ENCODE measurements around the gene DDX10.
A peak's percentile ranks its signal among the peaks of the same experiment; 100 is the strongest.

DDX10 gene

DNA sequence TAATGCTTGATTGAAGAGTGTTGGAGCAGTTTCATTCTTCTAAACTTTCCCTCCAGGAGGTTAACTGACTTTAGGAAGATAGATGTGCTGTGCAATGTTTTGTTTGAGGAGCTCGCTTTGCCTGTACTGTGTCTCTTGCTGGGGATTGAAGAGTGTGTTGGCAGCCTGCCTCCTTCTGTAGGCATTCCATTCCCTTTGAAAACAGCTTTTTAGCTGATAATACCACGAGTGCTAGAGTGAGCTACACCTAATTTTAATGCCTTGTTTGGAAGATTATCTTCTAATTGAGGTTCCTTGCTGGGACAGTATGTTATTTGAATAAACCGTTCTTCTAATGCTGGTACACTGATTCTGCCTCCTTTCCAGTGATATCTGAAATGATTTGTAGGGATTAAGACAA lies 7.2 kb downstream of the DDX10 start:
- TF ChIP-seq POLR2A (IDR thresholded peaks at IDR 0.05; ENCODE audit: low read length) (no peak), GATA1 (IDR thresholded peaks at IDR 0.05; ENCODE audit: low read depth, low read length) (no peak)
- peak; percentile 55 to 80 for DNase-seq

DNA sequence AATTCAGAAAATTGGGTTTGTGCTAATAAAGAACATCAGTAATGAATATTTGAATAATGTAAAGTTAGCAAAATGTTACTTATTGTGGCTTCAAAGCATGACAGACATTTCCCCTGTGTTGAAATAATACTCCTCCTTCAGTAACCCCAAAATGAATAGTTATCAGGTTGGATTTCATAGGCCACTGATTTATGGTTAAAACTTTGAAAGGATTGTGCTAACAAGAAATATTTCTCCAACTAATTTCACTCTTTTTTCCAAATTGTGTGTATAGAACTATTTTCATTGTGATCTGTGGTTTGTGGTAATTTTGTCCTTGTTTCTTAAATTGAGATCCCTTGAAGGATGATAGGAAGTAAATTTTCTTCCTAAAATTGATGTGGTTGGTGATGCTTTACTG lies 7.9 kb downstream of the DDX10 start:
- no peak for DNase-seq
- no peak for TF ChIP-seq POLR2A (IDR thresholded peaks at IDR 0.05; ENCODE audit: low read length)
- TF ChIP-seq GATA1 (IDR thresholded peaks at IDR 0.05; ENCODE audit: low read depth, low read length) = no peak

DNA sequence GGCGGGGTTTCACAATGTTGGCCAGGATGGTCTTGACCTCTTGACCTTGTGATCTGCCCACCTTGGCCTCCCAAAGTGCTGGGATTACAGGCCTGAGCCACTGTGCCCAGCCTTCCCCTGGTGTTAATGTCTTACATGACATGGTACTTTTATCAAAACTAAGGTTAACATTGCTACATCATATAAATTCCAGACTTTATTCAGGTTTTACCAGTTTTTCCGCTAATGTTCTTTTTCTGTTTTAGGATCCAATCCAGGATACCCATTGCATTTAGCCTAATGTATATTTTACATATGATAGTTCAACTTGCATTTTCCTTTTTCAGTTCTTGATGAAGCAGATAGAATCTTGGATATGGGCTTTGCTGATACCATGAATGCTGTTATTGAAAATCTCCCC lies 14.2 kb downstream of the DDX10 start:
- no peak for DNase-seq
- TF ChIP-seq GATA1 (IDR thresholded peaks at IDR 0.05; ENCODE audit: low read depth, low read length) = no peak
- no peak for TF ChIP-seq POLR2A (IDR thresholded peaks at IDR 0.05; ENCODE audit: low read length)

DNA sequence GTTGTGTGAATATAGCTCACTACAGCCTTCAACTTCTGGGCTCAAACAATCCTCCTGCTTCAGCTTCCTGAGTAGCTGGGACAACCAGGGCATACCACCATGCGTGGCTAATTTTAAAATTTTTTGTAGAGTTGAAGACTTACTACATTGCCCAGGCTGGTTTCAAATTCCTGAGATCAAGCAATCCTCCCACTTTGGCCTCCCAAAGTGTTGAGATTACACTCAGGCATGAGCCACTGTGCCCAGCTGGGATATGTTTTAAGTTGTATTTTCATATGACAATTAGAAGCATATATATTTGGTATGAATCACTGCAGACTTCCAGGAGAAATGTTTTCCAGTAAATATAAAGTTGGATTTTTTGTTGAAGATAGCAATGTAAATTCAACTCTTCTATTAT lies 15.4 kb downstream of the DDX10 start:
- no peak for DNase-seq
- TF ChIP-seq GATA1 (IDR thresholded peaks at IDR 0.05; ENCODE audit: low read depth, low read length) (no peak), POLR2A (IDR thresholded peaks at IDR 0.05; ENCODE audit: low read length) (no peak)

DNA sequence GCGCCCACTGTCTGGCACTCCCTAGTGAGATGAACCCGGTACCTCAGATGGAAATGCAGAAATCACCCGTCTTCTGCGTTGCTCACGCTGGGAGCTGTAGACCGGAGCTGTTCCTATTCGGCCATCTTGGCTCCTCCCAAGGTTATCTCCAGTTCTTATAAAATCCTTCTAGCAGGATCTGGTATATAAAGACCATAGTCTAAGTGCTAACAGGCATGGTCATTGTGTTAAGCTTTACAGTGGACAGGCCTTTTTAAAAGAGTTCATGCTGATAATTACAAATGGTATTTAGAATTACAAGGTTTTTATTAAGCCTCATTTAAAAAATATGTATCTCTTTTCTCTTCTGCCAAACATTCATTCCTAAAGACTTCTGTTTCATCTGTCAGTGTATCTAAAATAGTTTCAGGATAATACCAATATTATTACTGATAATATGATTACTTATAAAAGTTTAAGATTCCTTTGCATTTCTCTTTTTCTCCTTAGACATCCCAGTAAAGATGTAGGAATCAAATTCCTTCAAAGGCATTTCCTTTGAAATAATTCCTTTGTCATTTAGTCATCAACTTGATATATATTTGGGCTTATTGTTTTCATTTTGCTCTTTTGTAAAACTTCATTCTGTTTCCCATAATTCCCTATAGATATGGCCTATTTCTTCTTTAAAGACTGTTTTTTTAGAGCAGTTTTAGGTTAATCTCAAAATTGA lies 20.7 kb downstream of the DDX10 start:
- DNase-seq = no peak
- TF ChIP-seq POLR2A (IDR thresholded peaks at IDR 0.05; ENCODE audit: low read length) (no peak), GATA1 (IDR thresholded peaks at IDR 0.05; ENCODE audit: low read depth, low read length) (no peak)

DNA sequence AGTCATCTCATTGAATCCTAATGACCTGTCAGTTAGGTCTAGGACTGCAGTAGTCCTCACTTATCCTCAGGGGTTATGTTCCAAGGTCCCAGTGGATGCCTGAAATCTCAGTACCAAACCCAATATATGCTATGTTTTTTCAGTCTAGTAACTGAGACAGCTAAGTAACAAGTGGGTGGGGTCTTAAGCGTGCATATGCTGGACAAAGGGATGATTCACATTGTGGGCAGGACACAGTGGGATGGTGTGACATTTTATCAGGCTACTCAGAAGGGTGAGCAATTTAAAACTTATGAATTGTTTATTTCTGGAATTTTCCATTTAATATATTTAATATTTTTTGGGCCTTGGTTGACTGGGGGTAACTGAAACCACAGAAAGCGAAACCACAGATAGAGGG lies 29.0 kb downstream of the DDX10 start:
- TF ChIP-seq POLR2A (IDR thresholded peaks at IDR 0.05; ENCODE audit: low read length) (no peak), GATA1 (IDR thresholded peaks at IDR 0.05; ENCODE audit: low read depth, low read length) (no peak)
- DNase-seq = no peak

DNA sequence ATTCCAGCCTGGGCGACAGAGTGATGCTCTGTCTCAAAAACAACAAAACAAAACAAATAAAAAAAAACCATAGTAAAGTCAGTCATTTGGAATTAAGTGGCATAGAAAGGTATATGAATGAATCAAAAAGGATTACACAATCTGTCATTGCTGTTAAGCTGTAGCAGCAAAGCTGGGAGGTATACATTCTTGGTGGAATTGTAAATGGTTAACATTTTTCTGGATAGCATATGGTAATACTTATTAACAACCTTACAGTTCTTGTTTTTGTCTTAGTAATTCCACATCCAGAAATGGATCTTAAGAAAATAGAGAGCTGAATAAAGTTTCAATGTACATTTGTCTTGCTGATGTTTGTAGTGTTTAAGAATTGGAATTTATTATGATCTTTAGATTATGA lies 30.0 kb downstream of the DDX10 start:
- TF ChIP-seq GATA1 (IDR thresholded peaks at IDR 0.05; ENCODE audit: low read depth, low read length) (no peak), POLR2A (IDR thresholded peaks at IDR 0.05; ENCODE audit: low read length) (no peak)
- DNase-seq = no peak

DNA sequence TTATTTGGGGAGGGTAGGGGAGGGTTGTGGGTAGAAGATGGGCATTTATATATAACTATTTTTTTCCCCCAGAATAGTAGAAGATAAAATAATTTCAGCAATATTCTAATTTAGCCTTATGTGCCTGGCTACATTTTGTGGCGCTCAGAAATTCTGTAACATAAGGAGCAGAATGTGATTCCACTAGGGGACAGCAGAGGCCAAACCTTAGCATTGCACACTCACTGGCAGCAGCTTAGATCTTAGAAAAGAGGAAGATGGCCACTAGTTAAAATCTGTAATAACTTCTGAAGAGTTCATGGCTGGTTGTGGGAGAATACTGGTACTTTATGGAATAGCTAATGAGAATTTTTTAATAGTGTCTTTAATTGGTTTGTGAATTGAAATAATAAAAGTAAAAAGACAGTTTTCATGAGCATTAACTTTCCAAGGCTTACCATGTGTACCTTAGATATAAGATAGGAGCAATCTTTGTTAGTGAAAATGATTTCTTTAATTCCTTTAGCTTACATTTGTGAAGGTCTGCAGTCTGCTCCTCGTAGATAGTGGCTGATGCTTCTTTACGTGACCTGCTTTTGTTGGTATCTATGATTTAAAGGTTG lies 33.1 kb downstream of the DDX10 start:
- peak; percentile 59 to 67 for DNase-seq

DNA sequence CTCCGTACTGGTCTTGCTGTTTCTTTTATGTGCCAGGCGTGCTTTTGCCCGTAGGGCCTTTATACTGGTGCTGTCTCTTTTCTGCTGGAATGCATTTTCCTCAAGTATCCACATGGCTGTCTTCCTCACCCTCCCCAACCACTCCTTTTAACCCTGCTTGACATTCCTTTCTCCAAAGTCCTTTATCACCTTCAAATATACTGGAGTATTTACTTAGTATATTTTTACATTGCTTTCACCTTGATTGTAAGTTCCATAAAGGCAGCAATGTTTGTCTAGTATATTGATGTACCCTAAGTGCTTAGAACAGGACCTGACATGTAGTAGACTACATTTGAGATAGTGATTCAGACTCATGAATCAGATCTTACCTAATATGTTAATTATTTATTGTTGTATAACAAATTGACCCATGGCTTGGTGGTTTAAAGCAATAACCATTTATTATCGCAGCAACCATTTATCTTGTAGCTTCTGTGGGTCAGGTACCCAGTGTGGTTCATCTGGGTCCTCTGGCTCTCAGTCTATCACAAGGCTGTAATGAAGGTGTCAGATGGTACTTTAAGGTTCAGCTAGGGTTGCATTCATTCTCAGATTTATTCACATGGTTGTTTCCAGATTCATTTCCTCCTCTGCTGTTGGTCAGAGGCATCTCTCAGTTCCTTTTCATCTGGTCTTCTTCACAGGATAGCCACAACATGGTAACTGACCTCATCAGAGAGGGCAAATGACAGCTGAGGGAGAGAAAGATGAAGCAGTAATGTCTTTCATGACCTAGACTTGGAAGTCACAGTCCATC lies 34.2 kb downstream of the DDX10 start:
- DNase-seq = no peak
- TF ChIP-seq POLR2A (IDR thresholded peaks at IDR 0.05; ENCODE audit: low read length) = no peak
- TF ChIP-seq GATA1 (IDR thresholded peaks at IDR 0.05; ENCODE audit: low read depth, low read length) = no peak

More for the DNA sequence above, 33.1 kb downstream of the DDX10 start:
- TF ChIP-seq GATA1 (IDR thresholded peaks at IDR 0.05; ENCODE audit: low read depth, low read length) = no peak
- no peak for TF ChIP-seq POLR2A (IDR thresholded peaks at IDR 0.05; ENCODE audit: low read length)

DNA sequence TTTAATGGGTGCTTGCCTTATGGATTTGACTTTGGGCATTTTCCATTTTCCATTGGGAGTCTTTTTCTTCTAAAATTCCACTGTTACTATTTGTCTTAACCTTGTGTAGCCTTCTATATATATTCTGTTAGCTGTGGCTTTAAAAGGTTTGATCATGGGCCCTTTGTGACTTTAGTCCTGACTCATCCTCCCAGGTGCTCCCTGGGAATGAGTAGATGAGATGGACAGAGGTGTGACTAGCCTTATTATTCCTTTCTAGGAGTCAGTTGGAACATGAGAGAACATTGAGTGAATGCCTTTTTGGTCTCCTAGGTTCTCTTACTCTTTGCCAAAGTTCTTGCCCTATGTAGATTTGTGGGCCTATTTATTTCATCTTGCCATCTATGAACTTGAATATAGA lies 39.0 kb downstream of the DDX10 start:
- DNase-seq = no peak
- TF ChIP-seq GATA1 (IDR thresholded peaks at IDR 0.05; ENCODE audit: low read depth, low read length) (no peak), POLR2A (IDR thresholded peaks at IDR 0.05; ENCODE audit: low read length) (no peak)

DNA sequence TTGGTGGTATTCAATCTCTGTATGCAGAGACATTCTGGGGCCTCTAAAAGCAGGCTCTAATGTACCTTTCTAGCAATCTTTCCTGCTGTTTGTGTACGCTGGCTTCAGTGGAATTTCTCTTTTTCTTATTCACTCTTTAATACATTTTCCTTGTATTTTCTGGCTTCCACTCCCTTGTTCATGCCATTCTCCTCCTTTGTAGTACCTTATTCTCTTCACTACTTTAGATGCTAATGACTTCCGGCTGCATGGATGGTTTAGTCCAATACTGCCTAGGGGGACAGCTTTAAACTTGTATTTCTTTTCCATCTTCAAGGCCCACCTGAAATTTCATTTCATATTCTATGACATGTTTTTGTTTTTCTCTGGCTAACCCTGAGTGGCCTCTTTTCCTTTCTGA lies 40.2 kb downstream of the DDX10 start:
- TF ChIP-seq GATA1 (IDR thresholded peaks at IDR 0.05; ENCODE audit: low read depth, low read length) = no peak
- TF ChIP-seq POLR2A (IDR thresholded peaks at IDR 0.05; ENCODE audit: low read length) = no peak
- DNase-seq = no peak

DNA sequence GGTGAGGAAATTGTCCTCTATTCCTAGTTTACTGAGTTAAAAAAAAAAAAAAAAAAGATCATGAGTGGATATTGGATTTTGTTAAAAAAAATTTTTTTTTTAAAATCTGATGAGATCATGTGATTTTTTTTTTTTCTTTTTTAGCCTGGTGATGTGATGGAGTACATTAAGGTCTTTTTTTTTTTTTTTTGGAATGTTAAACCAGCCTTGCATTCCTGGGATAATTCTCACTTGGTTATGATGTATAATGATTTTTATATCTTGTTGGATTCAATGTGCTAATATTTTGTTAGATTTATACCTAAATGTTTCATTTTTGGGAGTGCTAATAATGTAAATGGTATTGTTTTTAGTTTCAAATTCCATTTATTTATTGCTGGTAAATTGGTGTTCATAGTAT lies 43.3 kb downstream of the DDX10 start:
- no peak for TF ChIP-seq POLR2A (IDR thresholded peaks at IDR 0.05; ENCODE audit: low read length)
- TF ChIP-seq GATA1 (IDR thresholded peaks at IDR 0.05; ENCODE audit: low read depth, low read length) = no peak
- DNase-seq = peak in 1 of 2 experiments; percentile 2

DNA sequence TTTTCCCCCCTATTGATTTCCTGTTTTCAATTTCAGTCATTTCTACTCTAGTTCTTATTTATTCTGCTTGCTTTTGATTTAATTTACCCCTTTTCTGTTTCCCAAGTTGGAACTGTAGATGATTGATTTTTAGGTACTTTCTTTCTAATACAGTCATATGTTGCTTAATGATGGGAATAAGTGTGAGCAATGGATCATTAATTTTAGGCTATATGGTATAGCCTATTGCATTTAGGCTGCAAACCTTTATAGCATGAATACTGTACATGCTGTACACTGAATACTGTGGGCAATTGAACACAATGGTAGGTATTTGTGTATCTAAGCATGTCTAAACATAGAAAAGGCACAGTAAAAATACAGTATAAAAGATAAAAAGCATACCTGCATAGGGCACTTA lies 44.9 kb downstream of the DDX10 start:
- TF ChIP-seq GATA1 (IDR thresholded peaks at IDR 0.05; ENCODE audit: low read depth, low read length) (no peak), POLR2A (IDR thresholded peaks at IDR 0.05; ENCODE audit: low read length) (no peak)
- no peak for DNase-seq

DNA sequence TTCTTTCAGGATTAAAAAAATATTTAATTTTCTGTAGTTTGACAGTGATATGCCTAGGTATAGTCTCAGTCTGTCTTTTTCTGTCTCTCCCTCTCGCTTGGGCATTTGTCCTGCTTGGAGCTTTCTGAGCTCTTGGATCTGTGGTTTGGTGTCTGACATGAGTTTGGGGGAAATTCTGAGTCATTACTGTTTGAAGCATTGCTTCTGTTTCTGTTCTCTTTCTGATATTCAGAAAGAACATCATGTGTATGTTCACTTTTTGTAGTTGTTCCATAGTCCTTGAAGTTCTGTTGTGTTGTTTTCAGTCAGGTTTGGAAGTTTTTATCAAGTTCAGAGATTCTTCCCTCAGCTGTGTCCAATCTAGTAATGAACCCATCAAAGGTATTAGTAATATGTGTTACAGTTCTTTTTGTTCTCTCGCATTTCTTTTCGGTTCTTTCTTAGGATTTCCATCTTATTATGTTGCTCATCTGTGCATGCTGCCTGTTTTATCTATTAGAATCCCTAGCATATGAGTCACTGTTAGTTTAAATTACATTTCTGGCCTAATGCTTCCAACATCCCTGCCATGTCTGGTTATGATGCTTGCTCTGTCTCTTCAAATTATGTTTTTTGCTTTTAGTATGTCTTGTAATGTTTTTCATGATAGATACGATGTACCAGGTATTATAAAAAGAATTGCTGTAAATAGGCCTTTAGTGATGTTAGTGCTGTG lies 48.4 kb downstream of the DDX10 start:
- TF ChIP-seq GATA1 (IDR thresholded peaks at IDR 0.05; ENCODE audit: low read depth, low read length) (no peak), POLR2A (IDR thresholded peaks at IDR 0.05; ENCODE audit: low read length) (no peak)
- DNase-seq = no peak

Data from erythroblast (primary cell).